Coronary artery (tissue), 2 donors: ENCODE results near the gene EMILIN3.
A peak's percentile ranks its signal among the peaks of the same experiment; 100 is the strongest.

Source experiments
- DNase-seq: peaks from one replicate; pipeline ENCODE4 v3.0.0-alpha.2; 2017; ENCODE audit warnings: low spot score
- H3K27ac ChIP-seq, 2 donors: fragments of 200-600 bp; sonication (generic); one replicate each; pipeline ENCODE4 v1.5.1; 2016 to 2019
- H3K4me3 ChIP-seq: fragments of 200-600 bp; sonication (generic); 2 replicates; pipeline ENCODE4 v1.5.1; 2016; ENCODE audit warnings: mild to moderate bottlenecking, moderate library complexity
- CTCF ChIP-seq: fragments of 200-600 bp; sonication (generic); IDR thresholded peaks from one replicate; pipeline ENCODE4 v1.5.1; 2019; ENCODE audit warnings: antibody characterized with exemption

EMILIN3 gene

GRCh38 chr20:41364967-41365765, 1.5 kb downstream of the EMILIN3 start:
- Histone ChIP-seq H3K27ac (no peak overlapping the region), H3K4me3 (peak overlapping the region; percentile 66)
- no peak for DNase-seq
- TF ChIP-seq CTCF, result no peak

GRCh38 chr20:41364236-41364855, 2.3 kb downstream of the EMILIN3 start:
- no peak for TF ChIP-seq CTCF
- no peak for DNase-seq
- Histone ChIP-seq H3K4me3 (no peak overlapping the region), H3K27ac (no peak overlapping the region)

- no peak for TF ChIP-seq CTCF
- H3K27ac ChIP-seq, result no peak overlapping the region
- DNase-seq, result no peak
Measured at GRCh38 chr20:41363601-41364000, 3.0 kb downstream of the EMILIN3 start.

GRCh38 chr20:41362748-41363140, 3.9 kb downstream of the EMILIN3 start:
- no peak overlapping the region for H3K4me3 ChIP-seq
- no peak for TF ChIP-seq CTCF
- no peak for DNase-seq
- no peak overlapping the region for H3K27ac ChIP-seq

More at GRCh38 chr20:41363601-41364000, 3.0 kb downstream of the EMILIN3 start:
- H3K4me3 ChIP-seq, result no peak overlapping the region

- Histone ChIP-seq H3K4me3 (no peak overlapping the region), H3K27ac (no peak overlapping the region)
- TF ChIP-seq CTCF, result no peak
- no peak for DNase-seq
Measured at GRCh38 chr20:41361757-41362747, 4.6 kb downstream of the EMILIN3 start.

- TF ChIP-seq CTCF, result no peak
- H3K27ac ChIP-seq, result no peak overlapping the region
- H3K4me3 ChIP-seq, result no peak overlapping the region
- DNase-seq, result no peak
Measured at GRCh38 chr20:41360831-41361756, 5.5 kb downstream of the EMILIN3 start.
